Spinal cord (tissue), 10 donors: ENCODE results near the gene FCRL5. TPM values are rescaled to one million over a fixed set of nuclear protein-coding genes. Genes with fewer than 3 reads are reported as not detected.

Experiments used
- DNase-seq, 6 donors: peaks; one replicate each; pipeline versions ENCODE4 v3.0.0 to v3.0.0-alpha.2; 2013 to 2015; ENCODE audit warnings: low spot score in 6 of 6, low read depth in 4 of 6
- H3K27ac ChIP-seq: one replicate; pipeline ENCODE4 v1.5.1; 2013; ENCODE audit warnings: low read depth, low read length, control low read depth
- H3K27me3 ChIP-seq: one replicate; pipeline ENCODE4 v1.6.1; 2013; ENCODE audit warnings: low read length; ENCODE audit not compliant: control insufficient read depth, insufficient read depth
- H3K36me3 ChIP-seq: one replicate; pipeline ENCODE4 v1.6.1; 2013; ENCODE audit warnings: low read length; ENCODE audit not compliant: control insufficient read depth, insufficient read depth
- H3K4me1 ChIP-seq: one replicate; pipeline ENCODE4 v1.6.1; 2013; ENCODE audit warnings: low read length; ENCODE audit not compliant: control insufficient read depth, insufficient read depth
- H3K4me3 ChIP-seq: one replicate; pipeline ENCODE4 v1.5.1; 2013; ENCODE audit warnings: low read depth, low read length, control low read depth
- H3K9me3 ChIP-seq: one replicate; pipeline ENCODE4 v1.6.1; 2013; ENCODE audit warnings: low read length; ENCODE audit not compliant: control insufficient read depth, insufficient read depth
- WGBS: methylation state at CpG from one replicate; pipeline ENCODE4 v1.1.5; 2013; ENCODE audit warnings: missing lambda C conversion rate; ENCODE audit not compliant: insufficient coverage; 5-methylcytosine and 5-hydroxymethylcytosine counted together
- polyA plus RNA-seq, 2 donors: library from polyadenylated mRNA; unstranded; fragments of 120-200 nt; gene quantifications; one replicate each; pipeline ENCODE4 v1.2.1, GENCODE V29; 2013; ENCODE audit not compliant: insufficient read length in 2 of 2
- total RNA-seq, 2 donors: library from RNA; depleted of rRNA in 1 of 2; stranded (reverse); fragments of 120-200 nt in 1 of 2; fragments of >200 nt in 1 of 2; gene quantifications; one replicate each; pipeline versions ENCODE4 v1.2.3 to v1.2.4, GENCODE V29; 2013 to 2014
- donor health status: healthy.

FCRL5 gene
- total and polyA plus RNA-seq, 4 donors: 0.20 TPM; not detected in 3

- no peaks in the 10 kb centered on the region for H3K4me1 ChIP-seq
- no peaks in the 10 kb centered on the region for H3K36me3 ChIP-seq
- H3K4me3 ChIP-seq: no peak overlapping the region
- no peak overlapping the region for H3K27ac ChIP-seq
- no peaks in the 10 kb centered on the region for H3K27me3 ChIP-seq
- H3K9me3 ChIP-seq: no peaks in the 10 kb centered on the region
- DNase-seq: no peak
- 67% methylated on average over 1 of the region's 2 CpGs for WGBS
Observed at GRCh38 chr1:157482717-157483116, 69.6 kb downstream of the FCRL5 start.

GRCh38 chr1:157482174-157482573 is 70.1 kb downstream of the FCRL5 start:
- no peak for DNase-seq
- H3K4me1 ChIP-seq: no peaks in the 10 kb centered on the region
- no peaks in the 10 kb centered on the region for H3K27me3 ChIP-seq
- no peak overlapping the region for H3K27ac ChIP-seq
- H3K4me3 ChIP-seq: no peak overlapping the region
- H3K9me3 ChIP-seq: peaks cover under 1% of the 10 kb centered on the region
- H3K36me3 ChIP-seq: no peaks in the 10 kb centered on the region

- H3K4me1 ChIP-seq: no peaks in the 10 kb centered on the region
- no peaks in the 10 kb centered on the region for H3K36me3 ChIP-seq
- H3K9me3 ChIP-seq: peaks cover 3% of the 10 kb centered on the region
- no peak for DNase-seq
- H3K27ac ChIP-seq: no peak overlapping the region
- H3K27me3 ChIP-seq: no peaks in the 10 kb centered on the region
- no peak overlapping the region for H3K4me3 ChIP-seq
Observed at GRCh38 chr1:157478030-157478429, 74.3 kb downstream of the FCRL5 start.

- no peak overlapping the region for H3K27ac ChIP-seq
- 79% methylated on average over 3 of the region's 4 CpGs for whole genome bisulfite sequencing
- H3K9me3 ChIP-seq: peaks cover 3% of the 10 kb centered on the region
- H3K4me1 ChIP-seq: no peaks in the 10 kb centered on the region
- no peak overlapping the region for H3K4me3 ChIP-seq
- no peaks in the 10 kb centered on the region for H3K36me3 ChIP-seq
- DNase-seq: no peak
- H3K27me3 ChIP-seq: no peaks in the 10 kb centered on the region
Observed at GRCh38 chr1:157477419-157477818, 74.9 kb downstream of the FCRL5 start.

GRCh38 chr1:157472959-157473358 is 79.4 kb downstream of the FCRL5 start:
- no peak for DNase-seq
- Histone ChIP-seq H3K9me3 (peaks cover 3% of the 10 kb centered on the region), H3K4me3 (no peak overlapping the region), H3K27ac (no peak overlapping the region), H3K4me1 (peaks cover 4% of the 10 kb centered on the region), H3K36me3 (no peaks in the 10 kb centered on the region), H3K27me3 (no peaks in the 10 kb centered on the region)
- 80% methylated on average over 1 of the region's 3 CpGs for WGBS

- H3K4me1 ChIP-seq: peaks cover 4% of the 10 kb centered on the region
- H3K36me3 ChIP-seq: no peaks in the 10 kb centered on the region
- no peaks in the 10 kb centered on the region for H3K27me3 ChIP-seq
- 48% methylated on average over 2 of the region's 5 CpGs for WGBS
- DNase-seq: peak in 2 of 6 donors; percentile 26 to 43
- H3K27ac ChIP-seq: no peak overlapping the region
- H3K9me3 ChIP-seq: peaks cover 3% of the 10 kb centered on the region
- no peak overlapping the region for H3K4me3 ChIP-seq
Observed at GRCh38 chr1:157472056-157472701, 80.1 kb downstream of the FCRL5 start.

GRCh38 chr1:157471531-157471930 is 80.8 kb downstream of the FCRL5 start:
- H3K27ac ChIP-seq: no peak overlapping the region
- peaks cover 4% of the 10 kb centered on the region for H3K4me1 ChIP-seq
- no peaks in the 10 kb centered on the region for H3K27me3 ChIP-seq
- no peak overlapping the region for H3K4me3 ChIP-seq
- peak in 2 of 6 donors; percentile 8 to 41 for DNase-seq
- WGBS: 90% methylated on average over 2 of the region's 3 CpGs
- no peaks in the 10 kb centered on the region for H3K9me3 ChIP-seq
- no peaks in the 10 kb centered on the region for H3K36me3 ChIP-seq

GRCh38 chr1:157469752-157470675 is 82.3 kb downstream of the FCRL5 start:
- no peak for DNase-seq
- Histone ChIP-seq H3K9me3 (no peaks in the 10 kb centered on the region), H3K4me1 (peaks cover 4% of the 10 kb centered on the region), H3K27ac (no peak overlapping the region), H3K36me3 (no peaks in the 10 kb centered on the region), H3K27me3 (no peaks in the 10 kb centered on the region), H3K4me3 (no peak overlapping the region)
- 0% methylated on average over 1 of the region's 4 CpGs for WGBS

GRCh38 chr1:157469300-157469699 is 83.0 kb downstream of the FCRL5 start:
- Histone ChIP-seq H3K4me3 (no peak overlapping the region), H3K27me3 (no peaks in the 10 kb centered on the region), H3K27ac (no peak overlapping the region), H3K9me3 (no peaks in the 10 kb centered on the region), H3K4me1 (peaks cover 4% of the 10 kb centered on the region), H3K36me3 (no peaks in the 10 kb centered on the region)
- no CpG with 5 or more reads among the region's 3 CpGs for WGBS
- no peak for DNase-seq

GRCh38 chr1:157466011-157466410 is 86.3 kb downstream of the FCRL5 start:
- Histone ChIP-seq H3K4me3 (no peak overlapping the region), H3K36me3 (no peaks in the 10 kb centered on the region), H3K27ac (no peak overlapping the region), H3K4me1 (peaks cover 4% of the 10 kb centered on the region), H3K27me3 (no peaks in the 10 kb centered on the region), H3K9me3 (no peaks in the 10 kb centered on the region)
- DNase-seq: no peak
- 76% methylated on average over 3 of the region's 5 CpGs for WGBS
